Activated T-helper 17 cell treated with anti-CD3 and anti-CD28 coated beads, Interleukin-2, amount 50 U/mL, for 72 hours (primary cell): ENCODE measurements around the gene ARHGAP15. TPM values are rescaled to one million over a fixed set of nuclear protein-coding genes. Genes with fewer than 3 reads are reported as not detected.
A peak's percentile ranks its signal among the peaks of the same experiment; 100 is the strongest.

Source experiments
- ATAC-seq: fragments of 150-1000 bp; cut with Tn5 transposase; replicated peaks from 2 replicates; pipeline ENCODE4 v1.10.0; 2021; ENCODE audit warnings: mild to moderate bottlenecking, moderate library complexity
- H3K27ac Mint-ChIP-seq: one replicate; pipeline ENCODE4 v1.8.0; 2022; ENCODE audit warnings: mixed read lengths
- H3K27me3 Mint-ChIP-seq: one replicate; pipeline ENCODE4 v1.8.0; 2022; ENCODE audit warnings: mixed read lengths
- H3K36me3 Mint-ChIP-seq: one replicate; pipeline ENCODE4 v1.8.0; 2022; ENCODE audit warnings: low read depth, mild to moderate bottlenecking, mixed read lengths
- H3K4me1 Mint-ChIP-seq: one replicate; pipeline ENCODE4 v1.8.0; 2022; ENCODE audit warnings: mixed read lengths
- H3K4me3 Mint-ChIP-seq: one replicate; pipeline ENCODE4 v1.8.0; 2022; ENCODE audit warnings: mild to moderate bottlenecking, mixed read lengths
- H3K9me3 Mint-ChIP-seq: one replicate; pipeline ENCODE4 v1.8.0; 2022; ENCODE audit warnings: mixed read lengths
- total RNA-seq, 2 donors: library from RNA; stranded (reverse); gene quantifications; one replicate each; pipeline ENCODE4 v1.2.3, GENCODE V29; 2022

ARHGAP15 gene
- total RNA-seq, 2 donors from 2014 or later = 93.3 to 98.3 TPM

DNA sequence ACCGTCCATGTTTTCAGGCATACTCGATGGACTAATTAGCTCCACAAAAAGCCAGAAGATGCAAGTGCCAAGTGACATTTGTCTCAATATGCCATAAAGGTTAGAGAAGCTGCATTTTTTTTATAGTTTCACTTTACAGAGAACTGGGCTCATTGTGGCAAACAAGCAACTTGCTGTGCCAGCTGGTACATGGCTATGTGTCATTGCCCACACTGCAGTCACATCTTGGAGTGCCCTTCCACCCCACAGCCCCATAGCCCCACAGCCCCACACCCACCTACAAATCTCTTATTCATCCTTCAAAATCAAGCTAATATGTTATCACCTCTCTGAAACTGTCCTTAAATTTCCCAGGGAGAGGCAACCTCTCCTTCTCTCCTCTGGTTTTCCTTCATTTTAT is 451.9 kb downstream of the ARHGAP15 start:
- H3K9me3 Mint-ChIP-seq = no peaks in the 10 kb centered on the region
- H3K4me1 Mint-ChIP-seq = peaks cover 22% of the 10 kb centered on the region
- H3K27me3 Mint-ChIP-seq = no peaks in the 10 kb centered on the region
- peak overlapping the region; percentile 8 for H3K4me3 Mint-ChIP-seq
- ATAC-seq = peak; percentile 91
- H3K27ac Mint-ChIP-seq = peak overlapping the region; percentile 61
- H3K36me3 Mint-ChIP-seq = peaks cover 21% of the 10 kb centered on the region

- ATAC-seq = no peak
- H3K27ac Mint-ChIP-seq = peak overlapping the region; percentile 61
- peaks cover 24% of the 10 kb centered on the region for H3K4me1 Mint-ChIP-seq
- H3K36me3 Mint-ChIP-seq = peaks cover 29% of the 10 kb centered on the region
- peak overlapping the region; percentile 8 for H3K4me3 Mint-ChIP-seq
- H3K27me3 Mint-ChIP-seq = no peaks in the 10 kb centered on the region
- peaks cover 6% of the 10 kb centered on the region for H3K9me3 Mint-ChIP-seq
Measured at GRCh38 chr2:143582046-143582747, 453.0 kb downstream of the ARHGAP15 start.

DNA sequence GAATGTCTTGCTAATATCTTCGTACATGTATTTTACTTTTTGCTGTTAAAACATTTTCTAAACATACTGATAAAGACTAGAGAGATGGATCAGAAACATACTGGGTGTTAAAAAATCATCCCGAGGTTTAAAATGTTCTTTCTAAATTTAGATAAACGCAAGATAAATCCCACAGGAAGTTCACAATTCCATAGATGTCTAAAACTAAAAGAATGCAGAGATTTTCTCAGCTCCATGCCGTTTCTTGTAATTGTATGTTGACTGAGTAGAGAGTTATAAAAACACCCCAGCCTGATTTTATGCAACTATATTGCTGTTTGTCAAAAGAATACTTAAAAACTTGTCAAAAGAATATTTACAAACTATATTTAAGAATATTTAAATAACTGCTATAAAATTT is 455.7 kb downstream of the ARHGAP15 start:
- H3K4me1 Mint-ChIP-seq = peaks cover 33% of the 10 kb centered on the region
- H3K27ac Mint-ChIP-seq = no peak overlapping the region
- H3K36me3 Mint-ChIP-seq = peaks cover 48% of the 10 kb centered on the region
- H3K4me3 Mint-ChIP-seq = no peak overlapping the region
- H3K27me3 Mint-ChIP-seq = no peaks in the 10 kb centered on the region
- no peak for ATAC-seq
- peaks cover 9% of the 10 kb centered on the region for H3K9me3 Mint-ChIP-seq

- Mint-ChIP-seq H3K27ac (no peak overlapping the region), H3K9me3 (peaks cover 9% of the 10 kb centered on the region)
Measured at GRCh38 chr2:143586119-143586518, 456.9 kb downstream of the ARHGAP15 start.

GRCh38 chr2:143588746-143589145 is 459.5 kb downstream of the ARHGAP15 start:
- Mint-ChIP-seq H3K27ac (no peak overlapping the region), H3K4me1 (peaks cover 16% of the 10 kb centered on the region), H3K36me3 (peaks cover 60% of the 10 kb centered on the region), H3K27me3 (no peaks in the 10 kb centered on the region), H3K4me3 (no peak overlapping the region), H3K9me3 (peaks cover 9% of the 10 kb centered on the region)
- ATAC-seq = no peak

More at GRCh38 chr2:143586119-143586518, 456.9 kb downstream of the ARHGAP15 start:
- peaks cover 54% of the 10 kb centered on the region for H3K36me3 Mint-ChIP-seq
- ATAC-seq = no peak
- H3K27me3 Mint-ChIP-seq = no peaks in the 10 kb centered on the region
- no peak overlapping the region for H3K4me3 Mint-ChIP-seq
- H3K4me1 Mint-ChIP-seq = peaks cover 27% of the 10 kb centered on the region

DNA sequence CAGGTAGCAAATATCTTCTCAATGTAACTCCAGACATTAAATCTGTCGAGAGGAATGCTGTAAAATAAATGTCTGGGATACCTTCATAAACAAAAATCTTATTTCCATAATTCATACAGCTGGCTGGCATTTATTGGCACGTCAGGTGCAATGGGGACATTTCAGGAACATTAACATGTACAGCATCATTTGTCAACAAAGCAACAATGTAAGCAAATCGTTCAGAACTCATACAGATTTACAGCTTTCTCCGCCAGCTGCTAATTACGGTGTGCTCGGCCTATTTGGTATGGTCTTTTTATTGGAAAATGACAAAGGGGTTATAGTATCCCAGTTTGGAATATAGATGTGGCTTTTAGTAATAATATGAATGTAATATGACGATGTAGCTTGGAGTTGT is 464.9 kb downstream of the ARHGAP15 start:
- no peak for ATAC-seq
- Mint-ChIP-seq H3K27me3 (no peaks in the 10 kb centered on the region), H3K4me3 (no peak overlapping the region), H3K36me3 (peaks cover 53% of the 10 kb centered on the region), H3K9me3 (no peaks in the 10 kb centered on the region), H3K4me1 (peaks cover 1% of the 10 kb centered on the region), H3K27ac (no peak overlapping the region)

GRCh38 chr2:143594745-143595144 is 465.5 kb downstream of the ARHGAP15 start:
- Mint-ChIP-seq H3K27ac (no peak overlapping the region), H3K27me3 (no peaks in the 10 kb centered on the region), H3K4me1 (no peaks in the 10 kb centered on the region), H3K9me3 (no peaks in the 10 kb centered on the region), H3K36me3 (peaks cover 58% of the 10 kb centered on the region), H3K4me3 (no peak overlapping the region)
- ATAC-seq = no peak

- no peak overlapping the region for H3K4me3 Mint-ChIP-seq
- peak overlapping the region; percentile 13 for H3K27ac Mint-ChIP-seq
Measured at GRCh38 chr2:143600116-143600515, 470.9 kb downstream of the ARHGAP15 start.

DNA sequence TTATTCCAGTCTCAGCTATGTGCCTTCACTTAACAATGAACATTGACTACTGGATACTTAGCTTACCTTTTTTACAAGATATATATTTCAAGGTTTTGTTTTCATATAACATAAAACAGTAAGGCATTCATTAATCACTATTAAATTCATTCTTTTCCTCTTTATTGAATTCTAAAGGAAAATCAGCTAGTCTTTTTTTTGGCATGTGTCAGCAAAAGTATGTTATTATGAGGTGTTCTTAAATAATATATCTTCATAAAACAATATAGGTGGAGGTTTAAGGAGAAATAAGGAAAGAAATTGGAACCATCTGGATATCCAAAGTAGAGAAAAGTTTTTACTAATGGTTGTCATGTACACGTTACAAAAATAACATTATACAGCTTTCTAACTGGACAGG is 472.6 kb downstream of the ARHGAP15 start:
- H3K4me3 Mint-ChIP-seq = no peak overlapping the region
- peaks cover 27% of the 10 kb centered on the region for H3K36me3 Mint-ChIP-seq
- H3K27ac Mint-ChIP-seq = no peak overlapping the region
- no peaks in the 10 kb centered on the region for H3K27me3 Mint-ChIP-seq
- no peak for ATAC-seq
- H3K4me1 Mint-ChIP-seq = no peaks in the 10 kb centered on the region
- H3K9me3 Mint-ChIP-seq = no peaks in the 10 kb centered on the region

More at GRCh38 chr2:143600116-143600515, 470.9 kb downstream of the ARHGAP15 start:
- Mint-ChIP-seq H3K9me3 (no peaks in the 10 kb centered on the region), H3K36me3 (peaks cover 39% of the 10 kb centered on the region), H3K4me1 (no peaks in the 10 kb centered on the region), H3K27me3 (no peaks in the 10 kb centered on the region)
- no peak for ATAC-seq

- Mint-ChIP-seq H3K27me3 (no peaks in the 10 kb centered on the region), H3K9me3 (no peaks in the 10 kb centered on the region), H3K27ac (no peak overlapping the region), H3K36me3 (peaks cover 40% of the 10 kb centered on the region), H3K4me3 (no peak overlapping the region), H3K4me1 (peaks cover 4% of the 10 kb centered on the region)
- no peak for ATAC-seq
Measured at GRCh38 chr2:143603035-143603655, 473.9 kb downstream of the ARHGAP15 start.

DNA sequence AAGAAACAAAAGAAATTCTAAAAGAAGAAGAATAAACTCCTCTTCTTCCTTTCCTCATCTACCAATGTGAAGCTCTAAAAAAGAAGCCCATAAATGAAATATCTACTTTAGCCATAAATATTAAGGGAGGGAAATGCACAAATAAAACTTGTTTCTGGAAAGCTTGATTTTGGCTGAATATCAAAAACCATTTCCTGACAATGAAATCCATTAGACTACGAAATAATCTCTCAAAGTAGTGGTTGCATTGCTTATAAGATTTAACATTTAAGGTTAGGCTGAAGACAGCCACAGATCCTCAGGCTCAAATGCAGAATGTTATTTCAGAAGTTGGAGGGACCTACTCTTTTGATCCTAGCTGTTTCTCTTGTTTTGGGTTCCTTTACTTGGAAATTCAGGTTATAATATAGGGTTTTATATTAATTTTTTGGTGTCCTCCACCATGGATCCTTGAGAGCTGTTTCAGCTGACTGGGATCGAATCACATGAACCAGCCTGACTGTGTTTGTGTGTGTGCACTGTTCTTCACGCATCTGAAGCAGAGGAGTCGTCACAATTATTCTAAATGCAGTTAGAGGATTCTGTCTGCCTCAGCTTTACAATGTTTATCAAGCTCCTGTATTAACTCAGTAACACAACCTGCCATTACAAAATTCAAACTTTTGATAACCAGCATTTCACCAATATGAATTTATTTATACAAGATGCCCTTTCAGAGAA is 474.8 kb downstream of the ARHGAP15 start:
- peaks cover 5% of the 10 kb centered on the region for H3K4me1 Mint-ChIP-seq
- no peak overlapping the region for H3K4me3 Mint-ChIP-seq
- H3K27me3 Mint-ChIP-seq = no peaks in the 10 kb centered on the region
- no peak for ATAC-seq
- no peaks in the 10 kb centered on the region for H3K9me3 Mint-ChIP-seq
- peaks cover 41% of the 10 kb centered on the region for H3K36me3 Mint-ChIP-seq
- H3K27ac Mint-ChIP-seq = no peak overlapping the region

DNA sequence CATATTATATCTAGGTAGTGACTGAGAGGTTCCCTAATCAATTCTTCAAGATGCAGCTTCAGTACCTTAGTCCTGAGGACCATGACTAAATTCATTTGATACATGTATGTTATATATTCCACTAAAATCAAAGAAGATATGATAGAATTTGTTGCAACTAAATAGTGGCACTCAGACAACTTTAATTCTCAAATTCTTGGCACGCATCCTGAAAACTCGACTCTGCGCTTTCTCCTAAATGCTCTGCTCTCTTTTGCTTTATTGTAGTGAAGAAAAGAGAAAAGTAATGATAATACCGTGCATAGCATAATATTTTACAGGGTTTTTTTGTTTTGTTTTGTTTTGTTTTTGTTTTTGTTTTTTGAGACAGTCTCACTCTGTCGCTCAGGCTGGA is 475.3 kb downstream of the ARHGAP15 start:
- no peak overlapping the region for H3K27ac Mint-ChIP-seq
- ATAC-seq = no peak
- peaks cover 38% of the 10 kb centered on the region for H3K36me3 Mint-ChIP-seq
- H3K4me1 Mint-ChIP-seq = peaks cover 5% of the 10 kb centered on the region
- no peak overlapping the region for H3K4me3 Mint-ChIP-seq
- no peaks in the 10 kb centered on the region for H3K9me3 Mint-ChIP-seq
- H3K27me3 Mint-ChIP-seq = no peaks in the 10 kb centered on the region

DNA sequence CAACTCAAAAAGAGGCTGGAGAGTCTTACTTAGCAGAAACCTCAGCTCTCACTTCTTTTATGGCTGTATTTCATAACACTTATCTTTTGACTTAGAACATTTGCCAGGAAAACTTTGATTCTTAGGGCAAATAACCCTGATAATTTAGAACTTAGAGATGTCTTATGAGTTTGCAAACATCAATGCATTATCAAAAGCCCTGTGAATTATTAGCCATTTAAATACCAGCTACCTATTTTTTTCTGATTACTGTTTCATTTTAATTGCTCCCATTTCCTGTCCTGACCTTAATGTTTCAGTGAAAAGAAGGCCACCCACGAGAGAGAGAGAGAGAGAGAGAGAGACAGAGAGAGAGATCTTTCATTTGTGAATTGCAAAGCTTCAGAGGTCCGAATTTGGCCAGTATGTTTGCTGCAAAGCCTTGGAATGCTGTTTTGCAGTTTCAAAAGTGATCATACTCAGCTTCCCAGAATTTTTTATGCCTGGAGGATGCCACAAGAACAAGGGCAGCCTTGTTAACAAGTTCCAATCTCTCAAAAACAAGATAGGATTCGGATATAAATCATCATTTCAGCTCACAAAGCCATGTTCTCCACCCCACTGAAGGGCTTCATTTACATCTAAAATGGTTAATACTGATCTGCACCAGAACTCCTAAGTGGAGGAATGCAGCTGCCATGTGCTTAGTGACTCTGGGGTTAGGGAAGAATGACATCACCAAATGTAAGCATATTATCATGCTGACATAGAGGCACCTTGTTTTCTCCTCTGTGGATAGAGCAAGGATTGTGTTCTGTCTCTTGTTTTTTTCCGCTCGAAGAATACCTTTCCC is 478.2 kb downstream of the ARHGAP15 start:
- no peaks in the 10 kb centered on the region for H3K9me3 Mint-ChIP-seq
- ATAC-seq = no peak
- peaks cover 21% of the 10 kb centered on the region for H3K4me1 Mint-ChIP-seq
- H3K27ac Mint-ChIP-seq = peak overlapping the region; percentile 30
- H3K4me3 Mint-ChIP-seq = no peak overlapping the region
- no peaks in the 10 kb centered on the region for H3K27me3 Mint-ChIP-seq
- peaks cover 28% of the 10 kb centered on the region for H3K36me3 Mint-ChIP-seq

GRCh38 chr2:143608063-143608423 is 478.8 kb downstream of the ARHGAP15 start:
- peaks cover 21% of the 10 kb centered on the region for H3K4me1 Mint-ChIP-seq
- H3K27ac Mint-ChIP-seq = peak overlapping the region; percentile 30
- H3K36me3 Mint-ChIP-seq = peaks cover 26% of the 10 kb centered on the region
- ATAC-seq = no peak
- H3K9me3 Mint-ChIP-seq = no peaks in the 10 kb centered on the region
- no peak overlapping the region for H3K4me3 Mint-ChIP-seq
- H3K27me3 Mint-ChIP-seq = no peaks in the 10 kb centered on the region
